GM12875 (cell line): ENCODE data around the gene UNC13B.

Source experiments
- H3K4me3 ChIP-seq: one replicate; pipeline ENCODE4 v1.5.1; 2011; ENCODE audit warnings: low read depth, low read length, control low read depth
- CTCF ChIP-seq: IDR thresholded peaks from 2 replicates; pipeline ENCODE4 v1.5.1; 2011; ENCODE audit warnings: low read depth, mild to moderate bottlenecking, control low read depth, inconsistent platforms, low read length, moderate library complexity, borderline replicate concordance; ENCODE audit not compliant: insufficient read depth

UNC13B gene

DNA sequence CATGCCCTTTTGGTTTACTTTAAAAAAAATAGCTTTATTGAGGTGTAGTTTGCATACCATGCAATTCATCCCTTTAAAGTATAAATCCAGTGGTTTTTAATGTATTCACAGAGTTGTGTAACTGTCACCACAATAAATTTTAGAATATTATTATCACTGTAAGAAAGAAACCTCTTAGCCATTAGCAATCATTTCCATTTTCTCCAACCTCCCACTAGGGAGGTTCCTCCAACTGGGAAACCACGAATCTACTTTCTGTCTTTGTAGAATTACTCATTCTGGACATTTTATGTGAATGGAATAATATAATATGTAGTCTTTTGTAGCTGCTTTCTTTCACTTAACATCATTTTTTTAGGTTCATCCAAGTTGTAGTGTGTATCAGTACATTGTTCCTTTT is 43.5 kb downstream of the UNC13B start:
- H3K4me3 ChIP-seq = no peak overlapping the region
- no peak for TF ChIP-seq CTCF

GRCh38 chr9:35211854-35212253 is 50.0 kb downstream of the UNC13B start:
- H3K4me3 ChIP-seq = no peak overlapping the region
- TF ChIP-seq CTCF = no peak

DNA sequence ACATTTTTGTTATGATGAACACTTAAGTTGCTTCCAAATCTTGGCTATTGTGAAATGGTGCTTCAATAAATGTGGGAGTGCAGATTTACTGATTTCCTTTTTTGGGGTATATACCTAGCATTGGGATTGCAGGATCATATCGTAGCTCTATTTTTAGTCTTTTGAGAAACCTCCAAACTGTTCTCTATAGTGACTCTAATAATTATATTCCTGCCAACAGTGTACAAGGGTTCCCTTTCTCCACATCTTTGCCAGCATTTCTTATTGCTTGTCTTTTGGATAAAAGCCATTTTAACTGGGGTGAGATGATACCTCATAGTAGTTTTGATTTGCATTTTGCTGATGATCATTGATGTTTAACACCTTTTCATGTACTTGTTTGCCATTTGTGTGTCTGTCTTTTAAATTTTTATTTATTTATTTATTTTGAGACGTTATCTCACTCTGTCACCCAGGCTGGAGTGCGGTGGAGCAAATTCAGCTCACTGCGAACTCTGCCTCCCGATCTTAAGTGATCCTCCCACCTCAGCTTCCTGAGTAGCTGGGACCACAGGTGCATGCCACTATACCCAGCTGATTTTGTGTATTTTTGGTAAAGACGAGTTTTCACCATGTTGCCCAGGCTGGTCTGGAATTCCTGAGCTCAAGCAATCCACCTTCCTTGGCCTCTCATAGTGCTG is 59.0 kb downstream of the UNC13B start:
- TF ChIP-seq CTCF = no peak
- no peak overlapping the region for H3K4me3 ChIP-seq

GRCh38 chr9:35225677-35226076 is 63.9 kb downstream of the UNC13B start:
- no peak for TF ChIP-seq CTCF
- no peak overlapping the region for H3K4me3 ChIP-seq

GRCh38 chr9:35226651-35227050 is 64.8 kb downstream of the UNC13B start:
- no peak for TF ChIP-seq CTCF
- no peak overlapping the region for H3K4me3 ChIP-seq

DNA sequence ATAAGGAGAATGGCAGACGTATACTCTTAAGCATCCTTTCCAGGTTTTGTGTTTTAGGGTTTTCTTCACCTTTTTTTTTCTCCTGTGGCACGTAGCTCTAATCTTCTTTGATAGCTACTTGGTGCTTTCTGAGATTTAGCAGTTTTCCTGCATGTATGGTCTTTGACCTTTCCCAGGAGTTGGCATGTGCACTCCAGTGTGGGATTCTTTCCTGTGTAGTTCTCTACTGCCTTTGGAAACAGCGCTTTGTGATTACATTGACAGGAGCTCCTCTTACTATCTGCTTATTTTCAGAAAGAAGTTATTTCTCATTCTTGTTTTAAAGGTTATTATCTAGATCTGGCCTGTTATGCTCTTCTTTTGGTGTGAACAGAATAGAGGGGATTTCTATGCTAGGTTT is 65.5 kb downstream of the UNC13B start:
- no peak overlapping the region for H3K4me3 ChIP-seq
- no peak for TF ChIP-seq CTCF

DNA sequence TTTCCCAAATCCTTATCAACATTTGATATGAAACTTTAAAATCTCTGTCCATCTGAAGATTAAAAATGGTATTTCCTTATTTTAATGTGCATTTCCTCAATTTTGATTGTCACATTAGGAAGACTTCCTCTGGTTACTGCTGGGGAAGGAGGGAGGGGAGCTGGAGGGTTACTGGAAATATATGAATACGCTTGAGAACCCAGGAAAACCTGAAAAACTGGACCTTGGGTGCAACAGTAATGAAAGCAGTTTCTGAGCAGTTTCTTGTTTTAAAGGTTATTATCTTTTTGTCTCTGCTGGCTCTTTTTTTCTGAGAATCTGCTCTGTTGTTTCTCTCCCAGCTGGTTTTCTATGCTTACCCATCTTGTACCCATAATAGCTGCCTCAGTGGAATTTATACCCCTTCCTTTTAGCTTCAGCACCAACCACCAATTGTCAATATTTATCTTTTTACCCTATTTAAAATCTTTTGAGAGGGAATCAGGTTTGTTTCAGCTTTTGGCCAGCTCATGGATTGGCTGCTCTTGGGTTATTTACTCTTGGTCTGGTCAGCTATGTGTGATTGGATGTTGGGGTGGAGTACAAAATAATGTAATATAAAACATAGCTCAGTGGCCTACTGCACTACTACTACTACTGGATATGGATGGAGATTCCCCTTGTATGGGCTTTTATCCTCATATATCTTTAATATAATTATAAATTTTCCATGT is 67.4 kb downstream of the UNC13B start:
- TF ChIP-seq CTCF = no peak
- H3K4me3 ChIP-seq = no peak overlapping the region
